ENCODE data around the gene MAP1S. TPM values are rescaled to one million over a fixed set of nuclear protein-coding genes. Genes with fewer than 3 reads are reported as not detected.
A peak's percentile ranks its signal among the peaks of the same experiment; 100 is the strongest.

The MAP1S gene
- total and polyA plus RNA-seq, 12 donors, result 6.6 to 97.2 (median 44.3) TPM

- TF ChIP-seq CTCF (IDR thresholded peaks at IDR 0.05) (no peak), POLR2A (IDR thresholded peaks at IDR 0.05) (no peak)
- WGBS, 4 donors, result 48 to 59% (median 57%) methylated on average over 9 to 10 of the region's 10 CpGs
- no peak overlapping the region for H3K4me3 ChIP-seq
- no peaks in the 10 kb centered on the region for H3K36me3 ChIP-seq (replicated peaks in 1 of 2)
- DNase-seq, result no peak
- H3K27ac ChIP-seq, result peak overlapping the region in 1 of 5 donors; percentile 30
- H3K27me3 ChIP-seq, result peaks cover 22% of the 10 kb centered on the region
- intact Hi-C loops (cut with DNase I), result no loop called here
- H3K4me1 ChIP-seq (replicated peaks in 1 of 2), result no peaks in the 10 kb centered on the region
- no peaks in the 10 kb centered on the region for H3K9me3 ChIP-seq (replicated peaks in 1 of 3)
Measured at GRCh38 chr19:17688853-17689595, 30.3 kb upstream of the MAP1S start.

GRCh38 chr19:17692566-17692965, 26.7 kb upstream of the MAP1S start:
- WGBS, 4 donors, result 69 to 87% (median 79%) methylated on average over 4 of the region's 4 CpGs

GRCh38 chr19:17695198-17695597, 24.1 kb upstream of the MAP1S start:
- no peaks in the 10 kb centered on the region for H3K4me1 ChIP-seq (replicated peaks in 1 of 2)

More at GRCh38 chr19:17692566-17692965, 26.7 kb upstream of the MAP1S start:
- H3K36me3 ChIP-seq (replicated peaks in 1 of 2), result no peaks in the 10 kb centered on the region
- TF ChIP-seq CTCF (IDR thresholded peaks at IDR 0.05) (no peak), POLR2A (IDR thresholded peaks at IDR 0.05) (no peak)
- H3K9me3 ChIP-seq (replicated peaks in 1 of 3), result no peaks in the 10 kb centered on the region
- DNase-seq, result no peak
- H3K4me3 ChIP-seq, result no peak overlapping the region
- peaks cover 20% of the 10 kb centered on the region for H3K27me3 ChIP-seq
- H3K4me1 ChIP-seq (replicated peaks in 1 of 2), result no peaks in the 10 kb centered on the region
- intact Hi-C loops (cut with DNase I), result no loop called here
- no peak overlapping the region for H3K27ac ChIP-seq

More at GRCh38 chr19:17695198-17695597, 24.1 kb upstream of the MAP1S start:
- Histone ChIP-seq H3K4me3 (no peak overlapping the region), H3K9me3 (replicated peaks in 1 of 3) (no peaks in the 10 kb centered on the region), H3K27ac (no peak overlapping the region), H3K36me3 (replicated peaks in 1 of 2) (no peaks in the 10 kb centered on the region), H3K27me3 (peaks cover 7% of the 10 kb centered on the region)
- no peak for DNase-seq
- TF ChIP-seq POLR2A (IDR thresholded peaks at IDR 0.05), result no peak
- no peak for TF ChIP-seq CTCF (IDR thresholded peaks at IDR 0.05)
- intact Hi-C loops (cut with DNase I), result no loop called here
- WGBS, 4 donors, result 51 to 74% (median 67%) methylated on average over 2 of the region's 2 CpGs

All from adrenal gland (tissue), 12 donors.